CD4-positive, alpha-beta T cell (primary cell): Measurements from ENCODE around the gene RTCB. TPM values are rescaled to one million over a fixed set of nuclear protein-coding genes. Genes with fewer than 3 reads are reported as not detected.
"Not testable (repeated sequence)": the region's sequence is repeated elsewhere in the genome, so short reads cannot be mapped to it uniquely, and the experiment has no call there.

Experiments used
- ATAC-seq: fragments of 200-7000 bp; cut with Tn5 transposase; one replicate; pipeline ENCODE4 v1.10.0; 2022; ENCODE audit warnings: mild to moderate bottlenecking; ENCODE audit not compliant: poor library complexity
- CTCF ChIA-PET: fragments of 350-600 bp; sonication (Branson Sonifier 250); formaldehyde crosslinking; loops from one replicate; lab custom pipeline; 2021; ENCODE audit warnings: antibody characterized with exemption, inconsistent platforms; lab: Charles Lee
- POLR2A ChIA-PET: fragments of 350-600 bp; sonication (Branson Sonifier 250); formaldehyde crosslinking; loops from one replicate; lab custom pipeline; 2021; ENCODE audit warnings: antibody characterized with exemption, inconsistent platforms; lab: Charles Lee
- DNase-seq, 14 experiments: peaks; one replicate each; pipeline ENCODE4 v3.0.0-alpha.2; 2013 to 2020; ENCODE audit warnings: mixed read lengths in 2 of 14
- H3K27ac ChIP-seq, 2 donors: one replicate each; pipeline versions ENCODE4 v1.5.1 to v1.7.0; 2013; ENCODE audit warnings: low read length in 2 of 2, low read depth in 1 of 2, mild to moderate bottlenecking in 1 of 2
- H3K27me3 ChIP-seq, 2 experiments: 1 replicate in 1 of 2; 2 replicates in 1 of 2; pipeline versions ENCODE4 v1.6.1 to v1.7.0; 2013; ENCODE audit warnings: low read length in 2 of 2, control low read depth in 1 of 2, mild to moderate bottlenecking in 1 of 2, moderate library complexity in 1 of 2; ENCODE audit not compliant: insufficient read depth in 2 of 2, control insufficient read depth in 1 of 2
- H3K36me3 ChIP-seq: one replicate; pipeline ENCODE4 v1.6.1; 2013; ENCODE audit warnings: low read length, control low read depth; ENCODE audit not compliant: insufficient read depth
- H3K4me1 ChIP-seq: one replicate; pipeline ENCODE4 v1.6.1; 2013; ENCODE audit warnings: low read length, control low read depth; ENCODE audit not compliant: insufficient read depth
- H3K4me3 ChIP-seq: one replicate; pipeline ENCODE4 v1.5.1; 2013; ENCODE audit warnings: mild to moderate bottlenecking, low read length, moderate library complexity
- H3K9me3 ChIP-seq, 2 experiments: 1 replicate in 1 of 2; 2 replicates in 1 of 2; pipeline versions ENCODE4 v1.6.1 to v1.7.0; 2013; ENCODE audit warnings: low read length in 2 of 2, mild to moderate bottlenecking in 2 of 2, control low read depth in 1 of 2, moderate library complexity in 1 of 2; ENCODE audit not compliant: control insufficient read depth in 1 of 2, insufficient read depth in 1 of 2
- H3K27ac Mint-ChIP-seq: one replicate; pipeline ENCODE4 v1.8.0; 2020; ENCODE audit warnings: mixed read lengths
- H3K27me3 Mint-ChIP-seq: one replicate; pipeline ENCODE4 v1.8.0; 2021; ENCODE audit warnings: mixed read lengths
- H3K36me3 Mint-ChIP-seq: one replicate; pipeline ENCODE4 v1.8.0; 2021; ENCODE audit warnings: low read depth, mixed read lengths
- H3K4me1 Mint-ChIP-seq: one replicate; pipeline ENCODE4 v1.8.0; 2021; ENCODE audit warnings: low read depth, mixed read lengths
- H3K4me3 Mint-ChIP-seq: one replicate; pipeline ENCODE4 v1.8.0; 2020; ENCODE audit warnings: mild to moderate bottlenecking, mixed read lengths
- H3K9me3 Mint-ChIP-seq: one replicate; pipeline ENCODE4 v1.8.0; 2020; ENCODE audit warnings: mixed read lengths
- intact Hi-C, 2 experiments: fragments of 100-400 bp; cut with DNase I in 1 of 2; cut with micrococcal nuclease in 1 of 2; formaldehyde crosslinking; loops; one replicate each; pipeline versions ENCODE4 v1.15.1 to v1.9.0; 2023 to 2025; cut with DNase I, micrococcal nuclease
- total RNA-seq, 174 experiments: library from RNA in 2 of 174; stranded (reverse) in 2 of 174; gene quantifications; one replicate each; pipeline ENCODE4 v1.2.3 and lab custom pipeline; 2021 to 2026
- TF ChIP-seq, protein P1 (sequence below): fragments of 200-600 bp; IDR thresholded peaks from one replicate; pipeline ENCODE4 v1.8.0; 2022; ENCODE audit warnings: antibody characterized with exemption, mild to moderate bottlenecking

The RTCB gene
- total RNA-seq, 2 experiments from 2014 or later: 30.1 to 36.0 TPM

DNA sequence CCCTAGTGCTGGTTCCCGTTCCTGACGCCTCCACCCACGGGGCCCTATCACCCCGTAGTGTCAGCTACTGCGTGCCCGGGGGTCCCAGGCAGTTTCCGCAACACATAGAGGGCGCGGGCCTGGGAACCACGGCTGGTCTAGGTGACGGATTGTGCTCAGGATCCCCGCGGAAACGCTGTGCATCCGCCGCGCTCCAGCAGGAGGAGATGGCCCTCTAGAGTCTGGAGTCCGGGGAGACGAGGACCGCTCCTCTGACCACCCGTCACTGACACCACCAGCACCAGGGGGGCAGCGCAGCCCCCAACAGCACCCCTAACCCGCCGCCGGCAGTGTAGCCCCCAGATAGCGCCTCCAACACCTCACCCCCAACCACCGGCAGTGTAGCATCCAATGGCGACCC lies 58.8 kb downstream of the RTCB start:
- H3K36me3 Mint-ChIP-seq: no peaks in the 10 kb centered on the region
- POLR2A ChIA-PET: no interaction called here
- H3K27me3 ChIP-seq: no peaks in the 10 kb centered on the region
- no peak overlapping the region for H3K4me3 Mint-ChIP-seq
- H3K27me3 Mint-ChIP-seq: no peaks in the 10 kb centered on the region
- CTCF ChIA-PET: no interaction called here
- peaks cover 2% of the 10 kb centered on the region for H3K9me3 Mint-ChIP-seq
- H3K27ac ChIP-seq: no peak overlapping the region
- ATAC-seq (no peak), DNase-seq (no peak)
- no peaks in the 10 kb centered on the region for H3K4me1 Mint-ChIP-seq
- H3K9me3 ChIP-seq: peaks cover 0 to 15% of the 10 kb centered on the region in 2 experiments
- no peaks in the 10 kb centered on the region for H3K4me1 ChIP-seq
- TF ChIP-seq, protein P1, sequence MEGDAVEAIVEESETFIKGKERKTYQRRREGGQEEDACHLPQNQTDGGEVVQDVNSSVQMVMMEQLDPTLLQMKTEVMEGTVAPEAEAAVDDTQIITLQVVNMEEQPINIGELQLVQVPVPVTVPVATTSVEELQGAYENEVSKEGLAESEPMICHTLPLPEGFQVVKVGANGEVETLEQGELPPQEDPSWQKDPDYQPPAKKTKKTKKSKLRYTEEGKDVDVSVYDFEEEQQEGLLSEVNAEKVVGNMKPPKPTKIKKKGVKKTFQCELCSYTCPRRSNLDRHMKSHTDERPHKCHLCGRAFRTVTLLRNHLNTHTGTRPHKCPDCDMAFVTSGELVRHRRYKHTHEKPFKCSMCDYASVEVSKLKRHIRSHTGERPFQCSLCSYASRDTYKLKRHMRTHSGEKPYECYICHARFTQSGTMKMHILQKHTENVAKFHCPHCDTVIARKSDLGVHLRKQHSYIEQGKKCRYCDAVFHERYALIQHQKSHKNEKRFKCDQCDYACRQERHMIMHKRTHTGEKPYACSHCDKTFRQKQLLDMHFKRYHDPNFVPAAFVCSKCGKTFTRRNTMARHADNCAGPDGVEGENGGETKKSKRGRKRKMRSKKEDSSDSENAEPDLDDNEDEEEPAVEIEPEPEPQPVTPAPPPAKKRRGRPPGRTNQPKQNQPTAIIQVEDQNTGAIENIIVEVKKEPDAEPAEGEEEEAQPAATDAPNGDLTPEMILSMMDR: no peak
- no peak overlapping the region for H3K4me3 ChIP-seq
- no peaks in the 10 kb centered on the region for H3K36me3 ChIP-seq
- H3K27ac Mint-ChIP-seq: no peak overlapping the region
- intact Hi-C loops: no loop called here

DNA sequence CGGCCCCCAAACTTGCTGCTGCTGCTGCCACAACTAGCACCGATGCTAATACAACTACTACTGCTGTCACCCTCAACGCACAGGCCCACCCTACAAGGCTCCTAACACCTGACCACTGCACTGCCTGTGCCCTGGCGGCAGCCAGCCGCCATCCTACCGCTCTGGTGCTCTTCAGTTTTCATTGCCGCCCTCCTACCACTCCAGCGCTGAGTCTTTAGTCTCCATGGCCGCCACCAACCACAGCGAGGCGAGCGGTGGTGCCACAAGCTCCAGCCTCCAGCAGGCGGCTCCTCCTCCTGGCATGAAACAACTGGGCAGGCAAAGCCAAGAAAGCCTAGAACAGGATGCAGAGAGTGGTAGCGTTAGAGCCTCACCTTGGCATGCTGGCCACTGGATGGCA lies 59.4 kb downstream of the RTCB start:
- ChIA-PET CTCF (no interaction called here), POLR2A (no interaction called here)
- TF ChIP-seq, protein P1: no peak
- Histone ChIP-seq H3K27ac (no peak overlapping the region), H3K27me3 (no peaks in the 10 kb centered on the region), H3K9me3 (peaks cover 0 to 15% of the 10 kb centered on the region in 2 experiments), H3K4me3 (no peak overlapping the region), H3K4me1 (no peaks in the 10 kb centered on the region), H3K36me3 (no peaks in the 10 kb centered on the region)
- H3K4me1 Mint-ChIP-seq: no peaks in the 10 kb centered on the region
- no peaks in the 10 kb centered on the region for H3K27me3 Mint-ChIP-seq
- no peaks in the 10 kb centered on the region for H3K36me3 Mint-ChIP-seq
- no peak overlapping the region for H3K27ac Mint-ChIP-seq
- intact Hi-C loops: no loop called here
- peaks cover 2% of the 10 kb centered on the region for H3K9me3 Mint-ChIP-seq
- ATAC-seq (no peak), DNase-seq (no peak)
- H3K4me3 Mint-ChIP-seq: no peak overlapping the region

DNA sequence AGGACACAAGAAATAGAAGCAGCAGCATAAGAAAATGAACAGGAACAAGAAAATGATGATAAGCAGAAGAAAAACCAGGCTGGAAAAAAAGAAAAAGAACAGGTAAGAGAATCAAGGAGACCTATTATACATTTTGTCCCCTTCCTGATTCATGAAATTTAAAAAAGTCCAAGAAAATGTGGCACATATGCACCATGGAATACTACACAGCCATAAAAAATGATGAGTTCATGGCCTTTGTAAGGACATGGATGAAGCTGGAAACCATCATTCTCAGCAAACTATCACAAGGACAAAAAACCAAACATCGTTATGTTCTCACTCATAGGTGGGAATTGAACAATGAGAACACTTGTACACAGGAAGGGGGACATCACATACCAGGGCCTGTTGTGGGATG lies 60.2 kb downstream of the RTCB start:
- intact Hi-C loops, CTCF ChIA-PET, H3K9me3 Mint-ChIP-seq, DNase-seq, H3K4me3 Mint-ChIP-seq, ATAC-seq, H3K4me3 ChIP-seq, H3K27ac ChIP-seq, H3K27ac Mint-ChIP-seq, H3K4me1 Mint-ChIP-seq, H3K36me3 ChIP-seq, H3K36me3 Mint-ChIP-seq, H3K27me3 ChIP-seq, POLR2A ChIA-PET, H3K4me1 ChIP-seq, H3K27me3 Mint-ChIP-seq: not testable (repeated sequence)
- H3K9me3 ChIP-seq: peaks cover 0 to 15% of the 10 kb centered on the region in 2 experiments

DNA sequence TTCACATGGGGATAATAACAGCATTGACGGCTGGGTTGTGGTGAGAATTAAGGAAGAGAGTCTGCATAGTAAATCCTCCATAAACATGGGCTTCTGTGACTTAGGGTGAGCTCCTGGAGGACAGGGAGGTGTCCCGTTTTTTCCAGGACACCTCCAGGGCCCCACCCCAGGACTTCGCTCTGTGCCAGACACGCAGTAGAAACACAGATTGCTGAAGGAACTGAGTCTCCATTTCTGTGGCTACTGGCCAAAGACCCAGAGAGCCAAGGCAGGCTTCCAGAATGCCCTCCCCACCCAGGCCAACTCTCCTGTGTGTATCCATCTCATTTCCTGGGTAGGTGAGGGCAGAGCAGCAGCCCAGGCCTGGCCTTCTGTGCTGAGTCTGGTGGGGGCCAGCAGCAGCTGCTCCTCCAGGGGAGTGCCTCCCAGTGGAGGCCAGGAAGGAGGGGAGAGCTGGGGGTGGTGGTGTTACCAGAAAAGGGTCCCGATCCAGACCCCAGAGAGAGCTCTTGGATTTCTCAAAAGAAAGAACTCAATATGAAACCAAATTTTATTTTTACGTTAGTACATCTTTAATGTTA lies 63.9 kb downstream of the RTCB start:
- Histone ChIP-seq H3K27ac (no peak overlapping the region), H3K9me3 (peaks cover 0 to 9% of the 10 kb centered on the region in 2 experiments), H3K4me3 (no peak overlapping the region), H3K27me3 (peaks cover 0 to 6% of the 10 kb centered on the region in 2 experiments), H3K36me3 (no peaks in the 10 kb centered on the region), H3K4me1 (no peaks in the 10 kb centered on the region)
- H3K27ac Mint-ChIP-seq: no peak overlapping the region
- no peak for ATAC-seq
- H3K27me3 Mint-ChIP-seq: peaks cover 27% of the 10 kb centered on the region
- H3K4me1 Mint-ChIP-seq: no peaks in the 10 kb centered on the region
- no peak for DNase-seq
- CTCF ChIA-PET: no interaction called here
- H3K4me3 Mint-ChIP-seq: no peak overlapping the region
- peaks cover 2% of the 10 kb centered on the region for H3K9me3 Mint-ChIP-seq
- TF ChIP-seq, protein P1: no peak
- H3K36me3 Mint-ChIP-seq: no peaks in the 10 kb centered on the region
- intact Hi-C loops: no loop called here
- POLR2A ChIA-PET: no interaction called here
